Measurements from ENCODE around the gene MOV10L1.
"Not testable (repeated sequence)": the region's sequence is repeated elsewhere in the genome, so short reads cannot be mapped to it uniquely, and the experiment has no call there.

Gene MOV10L1

GRCh38 chr22:50201191-50202129, 111.7 kb downstream of the MOV10L1 start:
- no peaks in the 10 kb centered on the region for H3K9me3 Mint-ChIP-seq
- peaks cover 38% of the 10 kb centered on the region for H3K4me1 Mint-ChIP-seq (ENCODE audit: low read depth)
- H3K4me3 Mint-ChIP-seq: peak overlapping the region; percentile 86
- no peaks in the 10 kb centered on the region for H3K27me3 Mint-ChIP-seq
- H3K27ac Mint-ChIP-seq: peak overlapping the region; percentile 84
- peak; percentile 54 for DNase-seq
- H3K36me3 Mint-ChIP-seq (ENCODE audit: low read depth): peaks cover 59% of the 10 kb centered on the region

- no peak for DNase-seq
- Mint-ChIP-seq H3K36me3 (ENCODE audit: low read depth) (peaks cover 62% of the 10 kb centered on the region), H3K4me3 (peak overlapping the region; percentile 86), H3K27ac (peak overlapping the region; percentile 84), H3K4me1 (ENCODE audit: low read depth) (peaks cover 39% of the 10 kb centered on the region), H3K9me3 (no peaks in the 10 kb centered on the region), H3K27me3 (no peaks in the 10 kb centered on the region)
Observed at GRCh38 chr22:50202130-50202666, 112.4 kb downstream of the MOV10L1 start.

DNA sequence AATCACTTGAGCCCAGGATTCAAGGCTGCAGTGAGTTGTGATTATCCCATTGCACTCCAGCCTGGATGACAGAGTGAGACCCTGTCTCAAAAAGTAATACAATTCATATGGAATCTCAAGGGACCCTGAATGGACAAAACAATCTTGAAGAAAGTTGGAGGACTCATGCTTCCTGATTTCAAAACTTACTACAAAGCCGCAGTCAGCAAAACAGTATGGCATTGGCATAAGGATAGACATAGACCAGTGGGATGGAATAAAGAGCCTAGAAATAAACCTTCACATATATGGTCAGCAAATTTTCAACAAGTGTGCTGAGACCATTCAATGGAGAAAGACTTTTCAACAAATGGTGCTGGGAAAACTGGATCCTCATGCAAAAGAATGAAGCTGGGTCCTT, 113.5 kb downstream of the MOV10L1 start:
- no peaks in the 10 kb centered on the region for H3K9me3 Mint-ChIP-seq
- H3K27me3 Mint-ChIP-seq: no peaks in the 10 kb centered on the region
- peak overlapping the region; percentile 5 for H3K27ac Mint-ChIP-seq
- peaks cover 65% of the 10 kb centered on the region for H3K36me3 Mint-ChIP-seq (ENCODE audit: low read depth)
- peaks cover 39% of the 10 kb centered on the region for H3K4me1 Mint-ChIP-seq (ENCODE audit: low read depth)
- no peak for DNase-seq
- no peak overlapping the region for H3K4me3 Mint-ChIP-seq

- no peak overlapping the region for H3K27ac Mint-ChIP-seq
Observed at GRCh38 chr22:50204571-50204970, 114.8 kb downstream of the MOV10L1 start.

DNA sequence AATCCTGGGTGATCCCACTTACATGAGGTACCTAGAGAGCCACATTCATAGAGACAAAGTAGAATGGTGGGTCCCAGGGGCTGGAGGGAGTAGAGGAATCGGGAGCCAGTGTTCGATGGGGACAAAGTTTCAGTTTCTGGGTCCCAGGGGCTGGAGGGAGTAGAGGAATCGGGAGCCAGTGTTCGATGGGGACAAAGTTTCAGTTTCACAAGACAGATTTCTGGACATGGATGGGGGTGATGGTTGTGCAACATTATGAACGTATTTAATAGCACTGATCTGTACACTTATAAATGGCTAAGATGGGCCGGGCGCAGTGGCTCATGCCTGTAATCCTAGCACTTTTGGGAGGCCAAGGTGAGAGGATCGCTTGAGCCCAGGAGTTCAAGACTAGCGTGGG, 115.2 kb downstream of the MOV10L1 start:
- not testable (repeated sequence) for H3K9me3 Mint-ChIP-seq, DNase-seq, H3K27me3 Mint-ChIP-seq, H3K27ac Mint-ChIP-seq, H3K4me3 Mint-ChIP-seq
- Mint-ChIP-seq H3K36me3 (ENCODE audit: low read depth) (peaks cover 66% of the 10 kb centered on the region), H3K4me1 (ENCODE audit: low read depth) (peaks cover 35% of the 10 kb centered on the region)

More at GRCh38 chr22:50204571-50204970, 114.8 kb downstream of the MOV10L1 start:
- H3K36me3 Mint-ChIP-seq (ENCODE audit: low read depth): peaks cover 63% of the 10 kb centered on the region
- no peak overlapping the region for H3K4me3 Mint-ChIP-seq
- H3K9me3 Mint-ChIP-seq: no peaks in the 10 kb centered on the region
- DNase-seq: no peak
- peaks cover 36% of the 10 kb centered on the region for H3K4me1 Mint-ChIP-seq (ENCODE audit: low read depth)
- no peaks in the 10 kb centered on the region for H3K27me3 Mint-ChIP-seq

DNA sequence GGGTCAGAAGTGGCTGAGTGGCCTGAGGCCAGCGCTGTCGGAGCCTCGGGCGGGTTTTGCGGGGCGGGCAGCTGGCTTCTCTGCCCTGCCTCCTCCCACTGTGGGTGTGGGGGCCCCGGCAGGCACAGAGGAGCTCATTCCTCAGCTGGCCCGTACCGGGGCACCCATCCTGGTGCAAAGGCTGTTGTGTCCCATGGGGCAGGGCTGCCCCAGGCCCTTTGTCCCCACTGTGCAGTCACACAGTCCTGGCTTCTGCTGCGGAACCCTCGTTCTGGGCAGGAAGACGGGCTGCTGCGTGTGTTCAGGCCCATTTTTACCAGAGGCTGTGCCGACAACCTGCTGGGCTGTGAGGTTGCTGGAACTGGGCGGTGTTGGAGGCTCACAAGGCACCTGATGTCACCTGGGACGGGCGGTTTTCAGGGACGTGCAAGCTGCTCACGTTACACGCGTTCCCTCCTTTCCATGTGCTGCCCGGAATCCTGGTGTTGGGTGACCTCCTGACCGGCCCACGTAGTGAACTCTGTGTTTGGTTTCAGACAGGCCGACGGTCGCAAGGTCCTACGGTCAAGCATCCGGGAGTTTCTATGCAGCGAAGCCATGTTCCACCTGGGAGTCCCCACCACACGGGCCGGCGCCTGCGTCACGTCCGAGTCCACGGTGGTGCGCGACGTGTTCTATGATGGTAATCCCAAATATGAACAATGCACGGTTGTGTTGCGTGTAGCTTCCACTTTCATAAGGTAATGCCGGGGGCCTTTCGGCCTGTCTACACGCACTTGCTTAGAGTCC, 116.2 kb downstream of the MOV10L1 start:
- no peaks in the 10 kb centered on the region for H3K27me3 Mint-ChIP-seq
- H3K4me3 Mint-ChIP-seq: no peak overlapping the region
- peaks cover 76% of the 10 kb centered on the region for H3K36me3 Mint-ChIP-seq (ENCODE audit: low read depth)
- H3K27ac Mint-ChIP-seq: peak overlapping the region; percentile 44
- DNase-seq: no peak
- H3K4me1 Mint-ChIP-seq (ENCODE audit: low read depth): peaks cover 35% of the 10 kb centered on the region
- H3K9me3 Mint-ChIP-seq: no peaks in the 10 kb centered on the region

GRCh38 chr22:50206599-50206998, 116.8 kb downstream of the MOV10L1 start:
- peak overlapping the region; percentile 44 for H3K27ac Mint-ChIP-seq
- H3K9me3 Mint-ChIP-seq: no peaks in the 10 kb centered on the region
- DNase-seq: peak; percentile 37
- peaks cover 38% of the 10 kb centered on the region for H3K4me1 Mint-ChIP-seq (ENCODE audit: low read depth)
- no peak overlapping the region for H3K4me3 Mint-ChIP-seq
- H3K27me3 Mint-ChIP-seq: no peaks in the 10 kb centered on the region
- peaks cover 80% of the 10 kb centered on the region for H3K36me3 Mint-ChIP-seq (ENCODE audit: low read depth)

DNA sequence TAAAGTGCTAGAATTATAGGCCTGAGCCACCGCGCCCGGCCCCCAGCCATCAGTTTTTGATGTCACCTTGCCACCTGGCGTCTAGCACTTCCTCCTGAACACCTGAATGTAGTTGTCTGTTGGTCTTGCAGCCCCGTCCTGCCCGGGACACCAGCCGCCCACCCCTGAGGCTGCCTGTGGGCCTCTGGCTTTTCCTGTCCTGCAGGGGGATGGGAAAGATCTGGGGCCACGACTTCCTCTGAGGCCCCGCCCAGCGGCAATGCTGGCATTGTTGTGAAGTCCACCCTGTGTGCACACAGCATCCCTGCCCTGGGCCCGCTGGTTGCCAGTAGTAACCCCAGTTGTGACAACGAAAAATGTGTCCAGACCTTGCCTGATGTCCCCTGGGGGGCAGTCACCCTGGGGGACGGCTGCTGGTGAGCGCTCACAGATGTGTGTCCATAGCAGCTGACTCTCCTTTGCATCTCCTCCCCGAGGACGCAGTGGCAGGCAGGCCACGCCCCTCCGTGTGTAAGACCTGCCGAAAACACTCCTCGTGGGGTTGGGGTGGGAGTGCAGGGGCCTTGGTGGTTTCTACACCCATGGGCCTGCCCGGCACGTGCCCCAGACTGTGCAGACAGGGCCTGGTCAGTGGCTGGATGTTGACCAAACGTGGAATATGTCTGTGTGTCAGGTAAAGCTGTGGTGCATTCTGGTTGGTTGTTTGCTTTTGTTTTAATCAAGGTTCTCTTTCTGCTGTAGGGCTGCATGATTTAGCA, 117.8 kb downstream of the MOV10L1 start:
- no peak for DNase-seq
- Mint-ChIP-seq H3K27ac (peak overlapping the region; percentile 47), H3K4me1 (ENCODE audit: low read depth) (peaks cover 32% of the 10 kb centered on the region), H3K9me3 (no peaks in the 10 kb centered on the region), H3K4me3 (no peak overlapping the region), H3K36me3 (ENCODE audit: low read depth) (peaks cover 80% of the 10 kb centered on the region), H3K27me3 (no peaks in the 10 kb centered on the region)

- Mint-ChIP-seq H3K4me3 (no peak overlapping the region), H3K27ac (no peak overlapping the region), H3K27me3 (no peaks in the 10 kb centered on the region), H3K4me1 (ENCODE audit: low read depth) (peaks cover 28% of the 10 kb centered on the region), H3K36me3 (ENCODE audit: low read depth) (peaks cover 84% of the 10 kb centered on the region), H3K9me3 (no peaks in the 10 kb centered on the region)
- DNase-seq: peak; percentile 29
Observed at GRCh38 chr22:50208430-50208938, 118.7 kb downstream of the MOV10L1 start.

DNA sequence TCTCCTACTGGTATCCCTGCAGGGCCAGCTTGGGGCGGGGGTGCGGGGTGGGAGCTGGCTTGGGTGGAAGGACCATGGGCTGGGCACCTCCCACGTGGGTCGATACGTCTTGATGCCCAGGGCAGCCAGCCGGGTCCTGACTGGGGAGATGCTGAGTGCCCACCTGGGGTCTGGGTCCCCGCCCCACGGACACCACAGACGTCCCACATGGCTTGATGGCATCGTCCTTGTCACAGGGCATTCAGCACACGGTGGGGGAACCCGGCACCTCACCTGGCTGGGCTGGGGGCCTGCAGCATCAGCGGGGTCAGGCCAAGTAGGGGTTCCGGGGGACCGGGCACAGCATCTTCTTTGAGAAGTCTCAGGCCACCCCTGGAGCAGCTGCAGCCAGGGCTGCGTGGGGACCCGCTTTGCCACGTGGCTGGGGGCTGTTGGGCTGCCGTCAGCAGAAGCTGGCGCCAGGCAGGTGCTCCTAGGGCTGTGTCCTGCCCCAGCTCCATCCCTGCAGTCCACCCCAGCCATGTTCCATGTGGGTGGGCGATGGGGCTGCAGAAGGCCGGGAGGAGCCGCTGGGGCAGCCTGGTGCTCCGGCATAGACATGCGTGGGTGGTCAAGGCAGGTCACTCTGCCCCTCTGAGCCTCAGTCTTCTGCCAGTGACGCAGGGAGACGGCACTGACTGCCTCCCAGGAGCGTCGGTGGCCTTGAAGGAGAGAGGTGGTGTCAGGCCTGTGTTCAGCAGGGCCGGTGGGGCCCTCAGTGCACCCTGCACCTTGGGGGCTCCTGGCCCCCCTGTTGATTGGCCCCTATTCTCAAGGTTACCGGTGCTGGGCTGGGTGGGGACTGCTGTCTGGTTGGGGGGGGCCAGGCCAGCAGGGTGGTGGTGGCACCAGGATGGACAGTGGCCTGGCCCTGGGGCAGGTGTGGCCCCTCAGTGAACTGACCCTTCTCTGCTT, 119.4 kb downstream of the MOV10L1 start:
- H3K27me3 Mint-ChIP-seq: no peaks in the 10 kb centered on the region
- no peak for DNase-seq
- no peak overlapping the region for H3K4me3 Mint-ChIP-seq
- H3K27ac Mint-ChIP-seq: peak overlapping the region; percentile 48
- no peaks in the 10 kb centered on the region for H3K9me3 Mint-ChIP-seq
- peaks cover 23% of the 10 kb centered on the region for H3K4me1 Mint-ChIP-seq (ENCODE audit: low read depth)
- H3K36me3 Mint-ChIP-seq (ENCODE audit: low read depth): peaks cover 84% of the 10 kb centered on the region

- no peak overlapping the region for H3K4me3 Mint-ChIP-seq
Observed at GRCh38 chr22:50209893-50210292, 120.1 kb downstream of the MOV10L1 start.

DNA sequence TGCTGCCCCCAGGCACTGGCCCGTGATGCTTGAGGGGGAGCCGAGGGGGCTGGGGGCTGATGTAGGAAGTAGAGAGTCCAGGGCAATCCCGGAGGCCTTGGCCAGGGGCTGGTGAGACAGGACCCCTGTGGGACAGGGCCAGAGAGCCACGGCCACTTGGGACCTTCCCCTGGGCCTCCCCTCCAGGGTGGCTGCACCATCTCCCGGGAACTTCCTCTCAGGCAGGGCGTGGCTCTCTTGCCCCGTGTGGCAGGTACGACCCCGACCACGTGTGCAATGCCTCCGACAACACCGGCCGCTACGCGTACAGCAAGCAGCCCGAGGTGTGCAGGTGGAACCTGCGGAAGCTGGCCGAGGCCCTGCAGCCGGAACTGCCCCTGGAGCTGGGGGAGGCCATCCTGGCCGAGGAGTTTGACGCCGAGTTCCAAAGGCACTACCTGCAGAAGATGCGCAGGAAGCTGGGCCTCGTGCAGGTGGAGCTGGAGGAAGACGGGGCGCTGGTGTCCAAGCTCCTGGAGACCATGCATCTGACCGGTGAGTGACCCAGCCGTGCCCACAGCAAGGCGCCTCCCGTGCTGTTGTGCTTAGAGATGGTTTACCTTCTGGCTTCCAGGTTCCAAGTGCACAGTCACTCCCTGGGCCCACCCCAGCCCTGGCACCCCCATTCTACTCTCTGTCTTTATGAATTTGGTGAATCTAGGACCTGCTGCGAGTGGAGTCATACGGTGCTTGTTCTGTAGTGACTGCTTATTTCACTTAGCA, 120.8 kb downstream of the MOV10L1 start:
- Mint-ChIP-seq H3K27me3 (no peaks in the 10 kb centered on the region), H3K9me3 (no peaks in the 10 kb centered on the region), H3K4me3 (no peak overlapping the region), H3K4me1 (ENCODE audit: low read depth) (peaks cover 14% of the 10 kb centered on the region), H3K27ac (peak overlapping the region; percentile 64), H3K36me3 (ENCODE audit: low read depth) (peaks cover 80% of the 10 kb centered on the region)
- DNase-seq: no peak

More at GRCh38 chr22:50209893-50210292, 120.1 kb downstream of the MOV10L1 start:
- DNase-seq: peak; percentile 74
- Mint-ChIP-seq H3K9me3 (no peaks in the 10 kb centered on the region), H3K27ac (peak overlapping the region; percentile 48), H3K4me1 (ENCODE audit: low read depth) (peaks cover 17% of the 10 kb centered on the region), H3K27me3 (no peaks in the 10 kb centered on the region), H3K36me3 (ENCODE audit: low read depth) (peaks cover 81% of the 10 kb centered on the region)

Data from activated T-cell treated with anti-CD3 and anti-CD28 coated beads, Interleukin-2, amount 50 U/mL, for 24 hours (primary cell).